IMR-90 (cell line): Measurements from ENCODE around the gene VASN. TPM values are rescaled to one million over a fixed set of nuclear protein-coding genes. Genes with fewer than 3 reads are reported as not detected.

Experiments
- ATAC-seq: fragments of 200-7000 bp; cut with Tn5 transposase; 2 replicates; pipeline ENCODE4 v1.9.1; 2020; ENCODE audit warnings: low read depth, mild to moderate bottlenecking, moderate library complexity
- BruUV-seq: library from RNA; stranded (reverse); fragments of 400-500 nt; replicated peaks from 2 replicates; lab custom pipeline; 2021; lab: Mats Ljungman, UMichigan
- CTCF ChIA-PET: fragments of 300-600 bp; formaldehyde crosslinking; extraction: SDS; loops from one replicate; lab custom pipeline; 2021; ENCODE audit warnings: antibody characterized with exemption; lab: Yijun Ruan, JAX
- POLR2A ChIA-PET: fragments of 300-600 bp; sonication (Branson Sonifier 250); formaldehyde crosslinking; loops from one replicate; lab custom pipeline; 2022; ENCODE audit warnings: antibody characterized with exemption; ENCODE audit not compliant: unreplicated experiment; lab: Charles Lee
- DNase-seq: peaks from one replicate; pipeline ENCODE4 v3.0.0; 2013
- H2AFZ ChIP-seq: replicated peaks from 2 replicates; pipeline ENCODE3; 2013; ENCODE audit warnings: low read length, mild to moderate bottlenecking; ENCODE audit not compliant: poor library complexity
- H2AK5ac ChIP-seq: 2 replicates; pipeline ENCODE4 v1.6.1; 2013; ENCODE audit warnings: low read depth, low read length, inconsistent platforms
- H2AK9ac ChIP-seq: replicated peaks from 2 replicates; pipeline ENCODE3; 2013; ENCODE audit warnings: mild to moderate bottlenecking, low read depth, low read length, moderate library complexity; ENCODE audit not compliant: poor library complexity
- H2BK120ac ChIP-seq: 2 replicates; pipeline ENCODE4 v1.6.1; 2013; ENCODE audit warnings: low read depth, low read length, inconsistent platforms
- H2BK15ac ChIP-seq: 3 replicates; pipeline ENCODE4 v1.6.1; 2013; ENCODE audit warnings: low read depth, low read length, inconsistent platforms
- H2BK20ac ChIP-seq: 2 replicates; pipeline ENCODE4 v1.6.1; 2013; ENCODE audit warnings: low read depth, mild to moderate bottlenecking, inconsistent platforms, low read length, moderate library complexity
- H2BK5ac ChIP-seq: 2 replicates; pipeline ENCODE4 v1.6.1; 2013; ENCODE audit warnings: mild to moderate bottlenecking, low read depth, low read length, inconsistent platforms; ENCODE audit not compliant: poor library complexity, severe bottlenecking
- H3K14ac ChIP-seq: replicated peaks from 2 replicates; pipeline ENCODE4 v1.6.1; 2013; ENCODE audit warnings: low read depth, low read length, inconsistent platforms
- H3K18ac ChIP-seq: 2 replicates; pipeline ENCODE4 v1.6.1; 2013; ENCODE audit warnings: low read depth, low read length, control low read depth
- H3K23ac ChIP-seq: 2 replicates; pipeline ENCODE4 v1.6.1; 2013; ENCODE audit warnings: low read depth, low read length, inconsistent platforms
- H3K27ac ChIP-seq: 2 replicates; pipeline ENCODE4 v1.5.1; 2013; ENCODE audit warnings: mild to moderate bottlenecking, control low read depth, low read length; ENCODE audit not compliant: insufficient read depth
- H3K27me3 ChIP-seq: 2 replicates; pipeline ENCODE4 v1.6.1; 2013; ENCODE audit warnings: low read length; ENCODE audit not compliant: control insufficient read depth, insufficient read depth
- H3K36me3 ChIP-seq: 2 replicates; pipeline ENCODE4 v1.6.1; 2013; ENCODE audit warnings: low read length, mixed read lengths; ENCODE audit not compliant: control insufficient read depth, insufficient read depth
- H3K4ac ChIP-seq: 2 replicates; pipeline ENCODE4 v1.6.1; 2013; ENCODE audit warnings: low read depth, low read length, inconsistent platforms
- H3K4me1 ChIP-seq: 2 replicates; pipeline ENCODE4 v1.6.1; 2013; ENCODE audit warnings: low read length, mixed read lengths; ENCODE audit not compliant: control insufficient read depth, insufficient read depth
- H3K4me2 ChIP-seq: 2 replicates; pipeline ENCODE4 v1.6.1; 2013; ENCODE audit warnings: low read depth, mild to moderate bottlenecking, control low read depth, low read length, moderate library complexity
- H3K4me3 ChIP-seq: 2 replicates; pipeline ENCODE4 v1.5.1; 2013; ENCODE audit warnings: low read depth, mild to moderate bottlenecking, control low read depth, low read length, moderate library complexity; ENCODE audit not compliant: insufficient read depth
- H3K56ac ChIP-seq: 2 replicates; pipeline ENCODE4 v1.6.1; 2013; ENCODE audit warnings: low read length, inconsistent platforms; ENCODE audit not compliant: insufficient read depth; ENCODE audit errors: extremely low read depth
- H3K79me1 ChIP-seq, 2 experiments: 2 replicates each; pipeline ENCODE4 v1.6.1; 2013; ENCODE audit warnings: low read length in 2 of 2, inconsistent platforms in 1 of 2, low read depth in 1 of 2
- H3K9ac ChIP-seq: 2 replicates; pipeline ENCODE4 v1.6.1; 2013; ENCODE audit warnings: low read depth, low read length, control low read depth
- H3K9me1 ChIP-seq: 2 replicates; pipeline ENCODE4 v1.6.1; 2013; ENCODE audit warnings: low read length, inconsistent platforms; ENCODE audit not compliant: insufficient read depth
- H3K9me3 ChIP-seq: 2 replicates; pipeline ENCODE4 v1.6.1; 2013; ENCODE audit warnings: low read length; ENCODE audit not compliant: control insufficient read depth, insufficient read depth
- H4K20me1 ChIP-seq: 2 replicates; pipeline ENCODE4 v1.6.1; 2013; ENCODE audit warnings: low read length, inconsistent platforms; ENCODE audit not compliant: insufficient read depth
- H4K5ac ChIP-seq: 2 replicates; pipeline ENCODE4 v1.6.1; 2013; ENCODE audit warnings: mild to moderate bottlenecking, low read depth, low read length, control low read depth
- H4K8ac ChIP-seq, 2 experiments: 2 replicates each; pipeline ENCODE4 v1.6.1; 2013; ENCODE audit warnings: low read depth in 2 of 2, low read length in 2 of 2, control low read depth in 1 of 2, inconsistent platforms in 1 of 2
- H4K91ac ChIP-seq: 2 replicates; pipeline ENCODE4 v1.6.1; 2013; ENCODE audit warnings: low read depth, low read length, inconsistent platforms; ENCODE audit not compliant: insufficient read depth
- WGBS, 2 experiments: methylation state at CpG; one replicate each; pipeline versions ENCODE4 v1.1.5 to v1.1.7; 2013; ENCODE audit warnings: missing lambda C conversion rate in 2 of 2; ENCODE audit not compliant: insufficient read length in 1 of 2; ENCODE audit errors: extremely low coverage in 2 of 2; 5-methylcytosine and 5-hydroxymethylcytosine counted together
- dilution Hi-C: fragments of 300-500 bp; cut with HindIII; formaldehyde crosslinking; loops from one replicate; pipeline ENCODE4 v1.14.3; 2018; ENCODE audit warnings: low sequenced_read_pairs; ENCODE audit not compliant: unreplicated experiment
- in situ Hi-C: fragments of 300-500 bp; cut with MboI; formaldehyde crosslinking; loops from 3 replicates; pipeline ENCODE4 v1.14.3; 2019; ENCODE audit warnings: low sequenced_read_pairs, inconsistent platforms, mixed read lengths
- intact Hi-C: fragments of 100-400 bp; cut with micrococcal nuclease; formaldehyde crosslinking; loops from 2 replicates; pipeline ENCODE4 v1.10.0; 2022
- polyA plus RNA-seq, 3 experiments: library from polyadenylated mRNA; depleted of rRNA; stranded (reverse); fragments of >200 nt; gene quantifications; 2 replicates each; pipeline ENCODE4 v1.2.3, GENCODE V29; 2012; ENCODE audit warnings: low replicate concordance in 1 of 3
- total RNA-seq: library from RNA; depleted of rRNA; stranded (reverse); fragments of >200 nt; gene quantifications from 2 replicates; pipeline ENCODE4 v1.2.3, GENCODE V29; 2012
- TF ChIP-seq, protein P1 (sequence below): conservative IDR thresholded peaks from 2 replicates; pipeline ENCODE4 v1.5.1; 2012; ENCODE audit warnings: mild to moderate bottlenecking, low read depth, low read length, improper control_type of control experiment

VASN gene
- total and polyA plus RNA-seq, 2 of the 4 experiments (the other 2 are of a cell fraction) = 9.3 to 87.2 TPM

DNA sequence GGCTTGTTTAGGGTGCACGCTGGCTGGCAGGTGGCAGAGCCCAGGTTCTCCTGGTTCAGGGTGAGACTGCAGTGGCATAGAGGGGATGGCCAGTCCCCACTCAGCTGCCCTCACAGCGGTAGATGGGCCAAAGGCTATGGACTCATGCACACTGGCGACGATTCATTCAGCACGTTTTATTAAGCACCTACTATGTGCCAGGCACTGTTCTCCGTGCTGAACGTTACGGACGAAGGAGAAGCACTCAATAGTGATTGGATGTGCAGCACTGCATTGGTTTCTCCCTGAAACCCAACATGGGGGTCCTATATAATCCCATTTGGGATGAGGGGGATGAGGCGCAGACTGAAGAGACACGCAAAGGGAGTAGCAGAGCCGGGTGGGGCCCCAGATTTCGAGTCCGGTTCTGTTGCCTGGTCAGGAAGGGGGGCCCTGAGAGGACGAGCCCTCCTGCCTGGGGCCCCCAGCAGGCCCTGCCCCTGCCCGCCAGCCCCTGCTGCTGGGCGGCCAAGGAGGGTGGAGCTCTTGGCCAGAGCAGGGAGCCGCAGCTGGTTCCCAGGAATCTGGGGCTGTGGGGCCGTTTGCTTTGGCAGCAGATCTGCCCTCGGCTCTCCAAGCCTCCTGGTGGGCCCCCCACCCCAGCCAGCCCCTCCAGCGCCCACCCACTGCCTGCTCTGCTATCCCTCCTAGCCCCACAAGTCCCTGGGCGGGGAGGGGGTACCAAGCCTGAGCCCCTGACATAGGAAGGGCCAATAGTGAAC lies 47.0 kb upstream of the VASN start:
- CTCF ChIA-PET = no interaction called here
- ATAC-seq (no peak), DNase-seq (no peak)
- H2BK120ac ChIP-seq = no peak overlapping the region
- H3K18ac ChIP-seq = no peak overlapping the region
- intact Hi-C loops = no loop called here
- BruUV-seq = no TSS peak
- dilution Hi-C loops = no loop called here
- no peak overlapping the region for H2BK5ac ChIP-seq
- H2BK20ac ChIP-seq = no peak overlapping the region
- peak overlapping the region; percentile 10; the same call in 1 of the 2 replicates for H3K27ac ChIP-seq
- peaks cover 17% of the 10 kb centered on the region for H3K9me1 ChIP-seq
- H2BK15ac ChIP-seq = no peak overlapping the region
- H3K14ac ChIP-seq = no peak overlapping the region
- H3K56ac ChIP-seq = no peak overlapping the region
- no peak overlapping the region for H4K91ac ChIP-seq
- peaks cover 32% of the 10 kb centered on the region for H3K4me1 ChIP-seq
- H3K79me1 ChIP-seq = peaks cover 22 to 89% of the 10 kb centered on the region in 2 experiments
- H2AK9ac ChIP-seq = peak overlapping the region; percentile 48
- POLR2A ChIA-PET = no interaction called here
- H3K4ac ChIP-seq = peak overlapping the region; percentile 15; the same call in 1 of the 2 replicates
- TF ChIP-seq, protein P1, sequence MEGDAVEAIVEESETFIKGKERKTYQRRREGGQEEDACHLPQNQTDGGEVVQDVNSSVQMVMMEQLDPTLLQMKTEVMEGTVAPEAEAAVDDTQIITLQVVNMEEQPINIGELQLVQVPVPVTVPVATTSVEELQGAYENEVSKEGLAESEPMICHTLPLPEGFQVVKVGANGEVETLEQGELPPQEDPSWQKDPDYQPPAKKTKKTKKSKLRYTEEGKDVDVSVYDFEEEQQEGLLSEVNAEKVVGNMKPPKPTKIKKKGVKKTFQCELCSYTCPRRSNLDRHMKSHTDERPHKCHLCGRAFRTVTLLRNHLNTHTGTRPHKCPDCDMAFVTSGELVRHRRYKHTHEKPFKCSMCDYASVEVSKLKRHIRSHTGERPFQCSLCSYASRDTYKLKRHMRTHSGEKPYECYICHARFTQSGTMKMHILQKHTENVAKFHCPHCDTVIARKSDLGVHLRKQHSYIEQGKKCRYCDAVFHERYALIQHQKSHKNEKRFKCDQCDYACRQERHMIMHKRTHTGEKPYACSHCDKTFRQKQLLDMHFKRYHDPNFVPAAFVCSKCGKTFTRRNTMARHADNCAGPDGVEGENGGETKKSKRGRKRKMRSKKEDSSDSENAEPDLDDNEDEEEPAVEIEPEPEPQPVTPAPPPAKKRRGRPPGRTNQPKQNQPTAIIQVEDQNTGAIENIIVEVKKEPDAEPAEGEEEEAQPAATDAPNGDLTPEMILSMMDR = no peak
- no peaks in the 10 kb centered on the region; the same call in 1 of the 2 replicates for H3K36me3 ChIP-seq
- peak overlapping the region; percentile 89; the same call in 1 of the 2 replicates for H2AK5ac ChIP-seq
- peak overlapping the region; percentile 48; the same call in 1 of the 2 replicates for H3K9ac ChIP-seq
- H3K23ac ChIP-seq = no peak overlapping the region
- no peak overlapping the region for H2AFZ ChIP-seq
- in situ Hi-C loops = no loop called here
- no peak overlapping the region for H3K4me3 ChIP-seq
- H3K27me3 ChIP-seq = no peaks in the 10 kb centered on the region
- no peaks in the 10 kb centered on the region for H3K9me3 ChIP-seq
- peaks cover 81% of the 10 kb centered on the region for H4K20me1 ChIP-seq
- 0 out of 4 replicates have a peak overlapping the region, but pooled peaks of 1 of the 2 experiments have one; percentile 43 for H4K8ac ChIP-seq
- H4K5ac ChIP-seq = no peak overlapping the region
- 87% methylated on average over 10 of the region's 22 CpGs; no CpG with 5 or more reads in 1 of the 2 experiments for WGBS, 2 experiments
- H3K4me2 ChIP-seq = peak overlapping the region; percentile 48; the same call in 1 of the 2 replicates
